GM21737 (cell line): ENCODE data around the gene FTH1.
"Not testable (repeated sequence)": the region's sequence is repeated elsewhere in the genome, so short reads cannot be mapped to it uniquely, and the experiment has no call there.

ENCODE experiments used
- ATAC-seq: cut with Tn5 transposase; IDR thresholded peaks from one replicate; pipeline ENCODE4 v1.9.1; 2021; ENCODE audit warnings: mild to moderate bottlenecking, moderate library complexity; ENCODE audit not compliant: unreplicated experiment

FTH1 gene

DNA sequence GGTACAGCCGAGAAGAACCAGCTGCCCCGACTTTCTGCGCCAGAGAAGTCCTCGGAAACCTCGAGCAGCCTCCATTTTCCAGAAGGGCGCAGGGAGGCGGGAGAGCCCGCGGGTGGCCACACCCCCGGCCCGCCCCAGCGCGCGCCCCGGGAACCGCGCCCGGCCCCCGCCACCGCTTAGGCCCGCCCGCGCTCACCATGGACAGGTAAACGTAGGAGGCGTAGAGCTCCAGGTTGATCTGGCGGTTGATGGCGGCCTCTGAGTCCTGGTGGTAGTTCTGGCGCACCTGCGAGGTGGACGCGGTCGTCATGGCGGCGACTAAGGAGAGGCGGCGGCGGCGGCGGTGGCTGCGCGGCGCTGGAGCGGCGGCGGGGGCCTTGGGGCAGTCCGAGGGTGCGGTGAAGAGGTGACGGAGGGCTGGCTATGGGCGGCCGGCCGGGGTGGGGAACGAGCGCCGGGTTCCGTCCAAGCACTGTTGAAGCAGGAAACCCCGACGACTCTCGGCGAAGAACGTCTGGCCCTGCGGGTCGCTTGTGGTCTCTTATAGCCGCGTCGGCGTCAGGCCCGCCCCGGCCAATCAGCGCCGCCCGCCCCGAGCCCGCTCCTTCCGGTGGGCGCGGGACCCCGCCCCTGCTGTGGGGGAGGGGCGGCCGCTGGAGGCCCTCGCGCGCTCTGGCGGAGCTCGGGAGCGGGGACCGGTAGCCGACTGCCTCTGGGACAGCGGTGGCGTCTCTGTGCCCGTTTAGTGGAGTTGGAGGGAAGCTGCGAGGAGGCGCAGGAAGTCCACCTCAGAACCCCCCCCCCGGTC is at the start of gene FTH1:
FTH1 (minus strand) TSS at position 519 of the 808 bp plus-strand sequence; CDS start at position 310, 209 bp downstream.
- ATAC-seq: peak; percentile 49

DNA sequence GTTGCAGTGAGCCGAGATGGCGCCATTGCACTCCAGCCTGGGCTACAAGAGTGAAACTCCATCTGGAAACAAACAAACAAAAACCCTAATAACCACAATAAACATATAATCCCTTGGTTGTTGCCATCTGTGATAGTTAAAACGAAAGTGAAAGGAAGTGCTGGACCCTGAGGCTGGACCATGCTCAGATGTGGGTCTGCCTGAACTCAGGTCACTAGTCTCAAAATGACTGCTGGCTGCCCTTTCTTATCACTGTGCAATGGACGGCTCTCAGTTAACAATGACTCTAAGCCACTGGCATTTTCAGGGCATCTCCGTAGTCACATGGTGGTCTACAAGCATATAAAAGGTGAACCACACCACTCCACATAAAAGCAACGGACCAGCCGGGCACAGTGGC is 48.2 kb upstream of the FTH1 start:
- no peak for ATAC-seq

DNA sequence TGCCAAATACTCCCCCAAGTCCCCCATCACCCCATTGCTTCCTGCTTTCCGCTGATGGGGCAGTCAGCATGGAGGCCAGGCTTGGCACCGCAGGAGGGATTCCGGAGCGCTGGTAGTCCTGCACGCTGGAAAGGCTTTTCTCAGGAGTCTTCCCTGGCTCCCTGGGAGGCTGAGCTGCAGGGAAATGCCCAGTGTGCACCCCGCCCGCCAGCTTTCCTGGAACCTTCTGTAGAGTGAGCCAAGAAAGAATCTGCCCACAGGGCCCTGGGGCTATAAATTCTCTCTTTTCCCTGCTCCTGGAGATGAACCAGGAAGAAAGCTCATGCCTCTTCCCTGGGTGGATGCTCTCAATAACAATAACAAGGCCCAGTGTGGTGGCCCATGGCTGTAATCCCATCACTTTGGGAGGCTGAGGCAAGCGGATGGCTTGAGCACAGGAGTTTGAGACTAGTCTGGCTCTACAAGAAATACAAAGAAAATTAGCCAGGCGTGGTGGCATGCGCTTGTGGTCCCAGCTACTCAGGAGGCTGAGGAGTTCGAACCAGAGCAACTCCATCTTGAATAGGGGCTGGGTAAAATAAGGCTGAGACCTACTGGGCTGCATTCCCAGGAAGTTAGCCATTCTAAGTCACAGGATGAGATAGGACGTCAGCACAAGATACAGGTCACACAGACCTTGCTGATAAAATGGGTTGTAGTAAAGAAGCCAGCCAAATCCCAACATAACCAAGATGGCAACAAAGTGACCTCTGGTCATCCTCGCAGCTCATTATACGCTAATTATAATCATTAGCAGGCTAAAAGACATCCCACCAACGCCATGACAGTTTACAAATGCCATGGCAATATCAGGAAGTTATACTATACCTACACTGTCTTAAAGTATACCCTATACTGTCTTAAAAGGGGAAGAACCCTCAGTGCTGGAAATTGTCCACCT is 46.4 kb upstream of the FTH1 start:
- ATAC-seq: no peak

DNA sequence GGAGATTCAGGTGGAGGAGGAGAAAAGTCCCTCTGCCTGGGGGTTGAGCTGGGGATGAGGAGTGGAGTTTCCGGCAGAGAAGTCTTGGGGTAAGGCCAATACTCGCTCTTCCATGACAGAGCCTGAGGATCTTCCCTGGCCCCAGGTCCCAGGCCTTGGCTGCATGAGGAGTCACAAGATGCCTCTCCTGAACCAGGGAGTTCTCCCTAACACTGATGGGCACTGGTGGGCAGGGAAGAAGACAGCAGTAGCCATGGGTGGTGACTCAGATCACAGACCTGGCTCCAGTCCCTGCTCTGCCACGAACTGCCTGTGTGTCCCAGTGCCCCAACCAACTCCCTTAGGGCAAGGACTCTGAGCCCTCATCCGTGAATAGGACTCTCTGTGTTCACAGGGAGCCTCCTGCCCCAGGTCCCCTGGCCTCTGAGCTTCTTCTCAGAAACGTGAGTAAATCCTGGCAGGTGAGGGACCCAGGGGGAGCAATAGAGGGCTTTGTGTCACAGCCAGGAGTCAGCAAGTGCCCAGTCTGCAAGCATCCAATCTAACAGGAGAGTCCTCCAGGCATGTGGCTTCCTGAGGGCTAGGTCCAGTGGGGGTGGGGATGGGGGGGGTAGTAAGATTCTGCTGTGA is 45.5 kb upstream of the FTH1 start:
- ATAC-seq: no peak

DNA sequence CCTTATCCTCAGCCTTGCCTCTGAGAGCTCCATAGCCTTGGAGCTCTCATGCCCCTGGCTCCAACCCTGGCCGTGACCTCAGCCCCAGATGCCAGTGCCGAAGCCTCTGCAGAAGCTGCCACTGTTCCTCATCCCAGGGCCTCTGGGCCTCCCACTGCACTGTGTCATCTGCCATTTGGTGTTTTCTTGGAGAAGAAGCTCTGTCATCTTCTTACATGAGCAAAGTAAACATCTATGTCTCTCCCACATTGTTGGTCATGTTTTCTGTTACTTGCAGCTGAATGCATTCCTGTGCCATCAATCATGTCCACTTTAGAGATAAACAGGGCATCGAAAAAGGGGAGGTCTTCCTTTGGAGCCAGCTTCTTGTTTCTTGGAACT is 45.0 kb upstream of the FTH1 start:
- no peak for ATAC-seq

DNA sequence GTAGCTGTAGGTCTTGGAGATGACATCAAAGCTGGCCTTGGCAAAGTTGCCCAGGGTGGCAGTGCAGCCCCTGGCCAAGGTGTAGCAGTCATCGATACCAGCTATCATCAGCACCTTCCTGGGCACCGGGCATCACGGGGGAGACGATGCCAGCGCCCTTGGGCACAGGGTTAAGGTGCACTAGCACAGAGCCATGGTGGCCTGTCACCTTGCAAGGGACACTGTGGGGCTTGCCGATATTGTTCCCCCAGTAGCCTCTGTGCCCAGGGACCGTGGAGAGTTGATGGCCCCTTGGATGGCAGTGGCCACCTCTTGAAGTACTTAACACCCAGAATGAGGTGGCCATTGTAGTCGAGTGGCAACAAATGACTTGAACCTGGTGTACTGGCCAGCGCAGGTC is 44.4 kb upstream of the FTH1 start:
- ATAC-seq: no peak

DNA sequence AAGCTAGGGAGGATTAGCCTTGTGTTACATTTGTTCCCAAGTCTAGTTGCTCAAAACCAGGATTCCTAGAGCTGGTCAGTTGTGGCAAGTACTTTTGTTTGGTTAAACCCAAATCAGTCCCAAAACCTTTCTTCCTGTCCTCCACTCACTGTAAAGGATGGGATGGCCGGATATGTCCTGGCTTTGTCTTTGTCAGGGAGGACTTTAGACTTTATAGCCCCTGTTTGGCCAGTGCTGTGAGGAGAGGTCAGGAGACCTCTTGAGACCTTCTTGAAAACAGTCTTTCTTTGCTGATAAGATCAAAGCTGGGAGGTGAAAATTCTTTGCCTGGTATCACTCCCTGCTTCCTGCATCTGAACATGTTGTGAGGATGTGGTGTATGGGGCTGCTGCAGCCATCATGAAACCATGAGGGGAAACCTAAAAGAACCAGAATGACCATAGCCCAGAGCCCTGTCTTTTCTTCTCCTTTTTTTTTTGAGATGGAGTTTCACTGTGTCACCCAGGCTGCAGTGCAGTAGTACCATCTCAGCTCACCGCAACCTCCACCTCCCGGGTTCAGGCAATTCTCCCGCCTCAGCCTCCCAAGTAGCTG is 43.6 kb upstream of the FTH1 start:
- no peak for ATAC-seq

DNA sequence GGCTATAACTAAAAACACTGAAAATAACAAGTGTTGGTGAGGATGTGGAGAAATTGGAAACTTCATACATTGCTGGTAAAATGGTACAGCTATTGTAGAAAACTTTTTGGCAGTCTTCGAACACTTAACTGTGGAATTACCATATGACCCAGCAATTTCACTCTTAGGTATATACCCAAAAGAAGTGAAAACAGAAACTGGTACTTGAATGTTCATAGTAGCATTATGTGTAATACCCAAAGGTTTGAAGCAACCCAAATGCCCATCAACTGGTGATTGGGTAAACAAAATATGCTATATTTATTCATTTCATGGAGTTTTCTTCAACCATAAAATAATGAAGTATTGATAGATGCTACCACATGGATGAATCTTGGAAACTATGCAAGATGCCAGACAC is 40.8 kb upstream of the FTH1 start:
- ATAC-seq: no peak

DNA sequence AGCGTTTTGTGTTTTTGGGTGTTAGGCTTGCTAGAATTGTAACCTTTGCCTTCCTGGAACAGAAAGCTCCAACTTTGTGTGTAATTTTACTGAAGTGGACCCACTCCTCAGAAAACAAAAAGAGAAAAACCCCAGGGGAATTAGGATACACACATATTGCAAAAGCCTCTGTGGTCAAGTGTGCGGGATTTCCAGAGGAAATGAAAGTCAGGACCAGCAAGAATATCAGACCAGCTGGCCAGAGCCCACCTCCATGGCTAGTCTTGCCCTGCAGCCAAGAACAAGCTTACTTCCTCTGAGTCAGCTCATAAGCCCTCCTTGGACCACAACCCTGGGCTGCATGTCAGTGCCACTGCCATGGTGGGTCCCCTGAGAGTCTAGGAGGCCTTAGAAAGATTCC is 37.0 kb upstream of the FTH1 start:
- no peak for ATAC-seq

DNA sequence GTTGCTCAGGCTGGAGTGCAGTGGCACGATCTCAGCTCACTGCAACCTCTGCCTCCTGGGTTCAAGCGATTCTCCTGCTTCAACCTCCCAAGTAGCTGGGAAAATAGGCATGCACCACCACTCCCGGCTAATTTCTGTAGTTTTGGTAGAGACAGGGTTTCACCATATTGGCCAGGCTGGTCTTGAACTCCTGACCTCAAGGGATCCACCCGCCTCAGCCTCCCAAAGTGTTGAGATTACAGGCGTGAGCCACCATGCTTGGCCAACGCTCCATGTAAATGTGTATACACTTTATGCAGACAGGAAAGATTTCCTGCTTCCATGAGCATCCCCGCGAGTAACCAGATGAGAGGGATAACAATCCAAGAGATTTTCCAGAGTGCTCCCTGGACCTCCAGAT is 34.8 kb upstream of the FTH1 start:
- not testable (repeated sequence) for ATAC-seq

DNA sequence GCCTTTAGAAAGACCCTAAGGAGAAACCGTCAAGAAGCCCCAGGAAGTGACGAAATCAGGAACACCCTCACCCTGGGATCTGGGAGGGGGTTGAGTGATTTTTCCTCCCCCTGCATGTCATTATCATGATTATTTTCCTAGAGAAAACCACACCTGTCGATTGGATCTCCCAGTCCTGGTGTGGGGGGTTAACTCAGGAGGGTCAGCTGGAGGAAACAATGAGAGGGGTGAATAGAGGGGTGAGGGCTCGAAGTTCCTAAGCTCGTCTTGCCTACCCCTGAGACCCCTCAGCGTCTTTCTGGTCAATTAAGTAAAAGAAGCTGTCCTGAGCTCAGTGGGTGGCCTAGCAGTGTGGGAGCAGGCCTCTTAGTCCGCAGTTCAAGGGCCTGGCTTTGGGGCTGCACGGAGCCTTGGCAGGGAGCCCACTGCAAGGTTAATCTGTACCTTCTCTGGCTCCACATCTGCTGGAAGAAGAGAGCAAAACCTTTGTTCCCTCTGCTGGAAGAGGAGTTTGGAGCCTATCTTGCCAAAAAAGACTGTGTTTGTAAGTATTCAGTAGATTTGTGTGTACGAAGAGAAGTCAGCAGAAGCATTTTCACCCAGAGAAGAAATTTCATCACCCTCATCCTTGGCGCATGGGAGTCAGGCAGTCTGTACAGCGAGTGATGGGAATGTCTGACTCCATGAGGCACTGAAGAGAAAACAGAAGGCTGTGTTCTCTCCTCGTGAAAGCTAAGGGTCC is 34.2 kb upstream of the FTH1 start:
- ATAC-seq: no peak

DNA sequence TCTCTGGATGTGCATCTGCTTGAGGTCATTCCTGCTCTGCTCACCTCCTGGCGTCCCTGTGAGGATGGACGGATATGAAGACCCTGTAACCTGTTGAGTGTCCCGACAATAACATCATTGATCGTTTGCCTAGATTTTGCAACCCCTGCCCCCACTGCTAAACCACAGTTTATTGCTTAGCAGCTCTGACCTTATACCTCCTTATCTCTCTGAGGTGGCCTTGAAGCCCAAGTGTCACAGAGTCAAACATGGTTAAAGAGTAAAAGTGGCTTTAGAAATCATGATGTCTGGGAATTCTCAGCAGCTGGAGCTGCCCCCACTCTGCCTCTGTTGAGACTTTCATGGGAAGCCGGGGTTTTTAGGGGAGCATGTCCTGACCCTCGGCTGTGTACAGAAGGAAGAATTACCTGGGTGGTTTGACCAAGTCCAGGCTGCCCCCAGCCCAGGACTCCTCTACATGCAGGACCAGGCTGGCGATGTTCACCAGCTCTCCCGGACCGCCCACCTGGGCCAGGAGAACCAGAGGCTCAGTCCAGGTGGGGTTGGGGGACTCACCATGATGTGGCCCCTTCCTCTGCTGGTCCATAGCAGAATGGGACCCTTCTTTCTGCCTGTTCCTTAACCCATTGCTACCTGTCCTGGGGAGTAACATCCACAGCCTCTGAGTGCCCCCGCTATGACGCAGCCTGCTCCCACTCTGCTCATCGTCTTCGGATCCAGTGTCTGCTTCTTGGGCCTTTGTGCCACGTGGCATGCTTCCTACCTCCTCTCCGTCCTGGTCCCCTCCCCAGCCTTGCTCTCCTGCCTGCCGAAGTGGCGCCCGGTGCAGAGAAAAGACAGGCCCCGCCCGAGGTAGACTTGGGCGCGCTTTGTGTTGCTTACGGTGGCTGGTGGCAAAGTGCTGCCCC is 33.4 kb upstream of the FTH1 start:
- ATAC-seq: no peak

DNA sequence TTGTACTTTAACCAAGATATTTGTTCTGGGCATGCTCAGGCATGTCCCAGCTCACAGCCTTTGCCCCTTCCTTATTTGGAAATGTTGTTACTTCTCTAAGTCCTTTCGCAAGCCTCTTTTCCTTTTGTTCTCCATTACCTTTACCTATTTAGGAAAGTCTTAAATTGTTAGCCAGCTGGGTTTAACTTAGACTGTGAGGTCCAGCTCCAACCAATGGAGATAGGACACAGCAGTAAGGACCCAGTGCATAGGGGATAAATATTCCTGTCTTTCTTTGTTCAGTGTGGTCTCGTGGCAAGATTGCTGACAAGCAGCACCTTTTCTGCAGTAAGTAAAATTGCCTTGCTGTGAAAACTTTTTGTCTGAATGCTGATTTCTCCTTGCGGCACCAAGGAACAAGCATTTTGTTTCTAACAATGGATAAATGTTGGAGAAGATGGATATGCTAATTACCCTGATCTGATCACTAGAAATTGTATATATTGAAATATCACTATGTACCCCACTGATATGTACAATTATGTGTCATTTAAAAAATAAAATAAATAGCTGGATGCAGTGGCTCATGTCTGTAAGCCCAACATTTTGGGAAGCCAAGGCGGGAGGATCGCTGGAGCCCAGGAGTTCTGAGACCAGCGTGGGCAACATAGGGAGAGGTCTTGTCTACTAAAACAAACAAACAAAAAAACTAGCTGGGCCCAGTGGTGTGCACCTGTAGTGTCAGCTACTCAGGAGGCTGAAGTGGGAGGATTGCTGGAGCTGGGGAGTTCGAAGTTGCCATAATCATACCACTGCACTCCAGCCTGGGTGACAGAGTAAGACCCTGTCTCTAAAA is 31.9 kb upstream of the FTH1 start:
- ATAC-seq: no peak

DNA sequence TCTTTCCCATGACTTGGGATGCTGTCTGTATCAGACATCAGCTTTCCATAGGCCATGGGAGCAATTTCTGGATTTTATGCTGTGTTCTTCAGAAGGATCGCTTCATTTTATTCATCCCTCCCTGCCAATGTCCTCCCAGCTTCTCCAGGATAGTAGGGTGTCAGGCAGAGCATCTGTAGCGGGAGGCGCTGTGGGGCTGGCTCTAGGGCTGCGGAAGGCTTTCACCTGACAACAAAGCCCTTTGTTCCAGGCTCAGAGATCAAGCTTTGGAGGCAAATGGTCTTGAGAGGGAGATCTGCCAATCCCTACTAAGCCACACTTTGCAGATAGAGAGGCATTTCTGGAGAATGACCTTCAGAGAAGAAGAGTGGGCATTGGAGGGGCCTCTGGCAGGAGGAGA is 29.5 kb upstream of the FTH1 start:
- no peak for ATAC-seq

DNA sequence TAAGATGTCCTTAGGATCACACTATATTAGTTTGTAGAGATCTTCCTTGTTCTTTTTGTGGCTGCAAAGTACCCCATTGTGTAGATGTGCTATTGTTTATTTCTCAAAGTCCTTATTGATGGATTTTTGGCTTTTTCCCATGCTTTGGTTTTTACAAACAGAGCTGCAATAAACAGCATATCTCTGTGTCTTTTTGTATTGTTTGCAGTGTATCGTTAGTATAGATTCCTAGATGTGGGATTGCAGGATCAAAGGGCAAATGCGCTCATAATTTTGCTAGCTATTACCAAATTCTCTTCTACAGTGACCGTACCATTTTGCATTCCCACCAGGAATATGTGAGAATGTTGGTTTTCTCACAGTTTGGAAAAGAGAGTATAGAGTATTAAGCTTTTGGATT is 27.5 kb upstream of the FTH1 start:
- no peak for ATAC-seq

DNA sequence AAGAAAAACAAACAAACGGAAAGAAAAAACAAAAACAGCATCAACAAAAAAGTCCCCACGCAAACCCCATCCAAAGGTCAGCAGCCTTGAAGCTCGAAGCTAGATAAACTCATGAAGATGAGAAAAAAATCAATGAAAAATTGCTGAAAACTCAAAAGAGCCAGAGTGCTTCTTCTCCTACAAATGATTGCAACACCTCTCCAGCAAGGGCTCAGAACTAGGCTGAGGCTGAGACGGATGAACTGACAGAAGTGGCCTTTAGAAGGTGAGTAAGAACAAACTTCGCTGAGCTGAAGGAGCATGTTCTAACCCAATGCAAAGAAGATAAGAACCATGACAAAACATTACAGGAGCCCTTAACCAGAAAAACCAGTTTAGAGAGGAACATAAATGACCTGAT is 18.4 kb upstream of the FTH1 start:
- ATAC-seq: no peak

DNA sequence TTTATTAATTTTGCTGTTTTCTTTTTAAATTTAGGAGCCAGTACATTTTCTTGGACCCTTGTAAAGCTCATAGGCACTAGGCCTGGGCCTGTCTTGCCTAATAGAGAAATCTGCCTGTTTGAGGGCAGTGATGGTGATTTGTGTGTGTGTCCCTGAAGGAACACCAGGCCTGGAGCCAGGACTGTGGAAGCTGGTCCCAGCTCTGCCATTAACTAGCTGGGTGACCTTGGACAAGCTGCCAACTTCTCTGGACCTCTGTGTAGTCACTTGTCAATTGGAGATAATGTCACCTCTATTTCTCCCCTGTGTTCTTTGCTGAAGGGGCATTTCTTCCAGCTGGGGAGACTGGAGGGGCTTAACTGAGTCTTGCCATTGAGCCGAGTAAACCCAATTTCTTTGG is 16.0 kb upstream of the FTH1 start:
- no peak for ATAC-seq

DNA sequence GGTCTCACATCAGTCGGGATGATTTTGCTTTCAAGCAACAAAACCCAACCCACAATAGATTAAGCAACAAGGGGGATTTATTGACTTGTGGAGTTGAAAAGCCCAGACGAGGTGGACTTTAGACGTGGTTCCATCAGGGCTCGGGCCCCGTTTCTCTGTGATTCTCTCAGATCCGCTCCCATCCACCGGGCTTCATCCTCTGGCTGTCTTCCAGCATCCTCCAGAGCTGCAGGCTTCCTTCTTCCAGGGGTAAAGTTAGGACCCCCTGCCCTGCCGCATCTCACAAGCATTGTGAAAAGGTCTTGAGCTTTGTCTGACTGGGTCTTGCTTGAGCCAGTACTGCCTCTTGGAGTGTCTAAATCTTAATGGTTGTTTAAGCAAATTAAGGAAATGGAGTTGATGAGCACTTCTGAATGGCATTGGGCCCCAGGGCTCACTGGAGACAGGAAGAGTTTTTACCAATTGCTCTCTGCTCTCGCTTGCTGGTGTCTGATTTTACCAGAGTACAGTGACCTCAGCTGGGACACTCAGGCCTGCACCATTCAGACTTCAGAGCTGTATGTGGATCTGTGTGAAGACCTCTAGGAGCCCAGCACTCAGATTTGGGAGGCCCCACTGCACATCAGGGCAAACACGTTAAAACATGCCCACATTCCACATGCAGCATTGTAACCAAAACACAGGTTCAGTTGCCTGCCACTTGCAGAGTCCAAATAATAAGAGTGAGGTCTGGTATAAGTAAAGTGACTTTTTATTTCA is 13.5 kb upstream of the FTH1 start:
- ATAC-seq: no peak
